Gastroesophageal sphincter (tissue), 4 donors: ENCODE data around the gene RUSC1. TPM values are rescaled to one million over a fixed set of nuclear protein-coding genes. Genes with fewer than 3 reads are reported as not detected.
A peak's percentile ranks its signal among the peaks of the same experiment; 100 is the strongest.

ENCODE experiments used
- ATAC-seq: fragments of 150-250 bp; one replicate; pipeline ENCODE4 v1.9.1; 2016; ENCODE audit warnings: mild to moderate bottlenecking, moderate library complexity
- H3K27ac ChIP-seq, 4 donors: fragments of 200-600 bp; sonication (generic) in 3 of 4; 1 replicate in 3 of 4; 2 replicates in 1 of 4; pipeline ENCODE4 v1.5.1; 2016 to 2019
- H3K27me3 ChIP-seq: fragments of 200-600 bp; sonication (generic); one replicate; pipeline ENCODE4 v1.5.1; 2019
- H3K36me3 ChIP-seq, 2 donors: fragments of 200-600 bp; sonication (generic); one replicate each; pipeline ENCODE4 v1.5.1; 2019; ENCODE audit warnings: control low read depth in 1 of 2
- H3K4me1 ChIP-seq, 3 donors: fragments of 200-600 bp; sonication (generic); 1 replicate in 2 of 3; 2 replicates in 1 of 3; pipeline ENCODE4 v1.5.1; 2016 to 2019; ENCODE audit warnings: control low read depth in 2 of 3
- H3K4me3 ChIP-seq, 2 donors: fragments of 200-600 bp; sonication (generic); one replicate each; pipeline ENCODE4 v1.5.1; 2019; ENCODE audit warnings: mild to moderate bottlenecking in 1 of 2, moderate library complexity in 1 of 2
- H3K9me3 ChIP-seq, 3 donors: fragments of 200-600 bp; sonication (generic); one replicate each; pipeline ENCODE4 v1.5.1; 2017 to 2019; ENCODE audit warnings: control low read depth in 2 of 3
- EP300 ChIP-seq: sonication (generic); formaldehyde crosslinking; IDR thresholded peaks from one replicate; pipeline ENCODE4 v1.6.1; 2017; ENCODE audit warnings: antibody characterized with exemption, mild to moderate bottlenecking
- POLR2A ChIP-seq, 2 donors: fragments of 450-650 bp; IDR thresholded peaks; one replicate each; pipeline ENCODE4 v1.6.1; 2017; ENCODE audit warnings: antibody characterized with exemption in 2 of 2, mild to moderate bottlenecking in 2 of 2, moderate library complexity in 1 of 2
- POLR2AphosphoS5 ChIP-seq: sonication (generic); formaldehyde crosslinking; IDR thresholded peaks from one replicate; pipeline ENCODE4 v1.6.1; 2017; ENCODE audit warnings: antibody characterized with exemption
- WGBS, 2 donors: methylation state at CpG; one replicate each; pipeline ENCODE4 v1.1.5; 2018; ENCODE audit warnings: low coverage in 1 of 2; 5-methylcytosine and 5-hydroxymethylcytosine counted together
- small RNA-seq, 4 donors: library from RNA; depleted of rRNA; stranded (forward); fragments of <200 nt; gene quantifications; one replicate each; pipeline ENCODE3, GENCODE V24; 2016
- total RNA-seq, 4 donors: library from RNA; depleted of rRNA; stranded (reverse); fragments of >200 nt; gene quantifications; one replicate each; pipeline ENCODE4 v1.1.0, GENCODE V29; 2016
- TF ChIP-seq, protein P1 (sequence below), 4 experiments: fragments of 200-600 bp in 2 of 4; fragments of 450-650 bp in 2 of 4; sonication (generic) in 1 of 4; IDR thresholded peaks; one replicate each; pipeline ENCODE4 v1.5.1; 2017 to 2019; ENCODE audit warnings: antibody characterized with exemption in 4 of 4, mild to moderate bottlenecking in 2 of 4, moderate library complexity in 2 of 4

Gene RUSC1
- total RNA-seq, 4 donors from 2014 or later, result 10.8 to 34.2 (median 24.4) TPM

DNA sequence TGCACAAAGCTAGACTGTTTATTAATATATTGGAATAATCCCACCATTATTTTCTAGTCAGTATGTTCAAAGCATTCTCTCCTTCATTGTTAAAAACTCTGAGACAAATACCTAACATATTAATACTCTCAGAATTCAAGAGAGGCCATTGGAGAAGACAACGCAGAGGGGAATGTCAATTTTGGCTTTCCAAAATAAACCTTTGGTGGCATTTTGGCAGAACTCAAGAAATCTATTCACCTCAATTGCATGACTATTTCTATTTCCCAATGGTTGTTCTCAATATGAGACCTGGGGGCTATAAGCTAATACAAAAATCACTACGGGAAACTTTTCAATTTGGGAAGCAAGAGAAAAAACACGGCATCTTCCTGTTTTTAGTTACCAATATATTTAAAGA is 58.5 kb downstream of the RUSC1 start:
- ATAC-seq, result no peak
- Histone ChIP-seq H3K36me3 (peaks cover 2 to 65% of the 10 kb centered on the region in 2 donors), H3K4me1 (peaks cover 0 to 31% (median 0%) of the 10 kb centered on the region in 3 donors), H3K27ac (peak overlapping the region; percentile 33 to 48 (median 40)), H3K27me3 (no peaks in the 10 kb centered on the region), H3K4me3 (no peak overlapping the region), H3K9me3 (no peaks in the 10 kb centered on the region)
- TF ChIP-seq, protein P1, sequence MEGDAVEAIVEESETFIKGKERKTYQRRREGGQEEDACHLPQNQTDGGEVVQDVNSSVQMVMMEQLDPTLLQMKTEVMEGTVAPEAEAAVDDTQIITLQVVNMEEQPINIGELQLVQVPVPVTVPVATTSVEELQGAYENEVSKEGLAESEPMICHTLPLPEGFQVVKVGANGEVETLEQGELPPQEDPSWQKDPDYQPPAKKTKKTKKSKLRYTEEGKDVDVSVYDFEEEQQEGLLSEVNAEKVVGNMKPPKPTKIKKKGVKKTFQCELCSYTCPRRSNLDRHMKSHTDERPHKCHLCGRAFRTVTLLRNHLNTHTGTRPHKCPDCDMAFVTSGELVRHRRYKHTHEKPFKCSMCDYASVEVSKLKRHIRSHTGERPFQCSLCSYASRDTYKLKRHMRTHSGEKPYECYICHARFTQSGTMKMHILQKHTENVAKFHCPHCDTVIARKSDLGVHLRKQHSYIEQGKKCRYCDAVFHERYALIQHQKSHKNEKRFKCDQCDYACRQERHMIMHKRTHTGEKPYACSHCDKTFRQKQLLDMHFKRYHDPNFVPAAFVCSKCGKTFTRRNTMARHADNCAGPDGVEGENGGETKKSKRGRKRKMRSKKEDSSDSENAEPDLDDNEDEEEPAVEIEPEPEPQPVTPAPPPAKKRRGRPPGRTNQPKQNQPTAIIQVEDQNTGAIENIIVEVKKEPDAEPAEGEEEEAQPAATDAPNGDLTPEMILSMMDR (IDR thresholded peaks at IDR 0.05), result no peak
- TF ChIP-seq POLR2A (IDR thresholded peaks at IDR 0.05) (no peak), EP300 (no peak), POLR2AphosphoS5 (no peak)
- 10 to 35% methylated on average over 3 of the region's 3 CpGs for WGBS, 2 donors

DNA sequence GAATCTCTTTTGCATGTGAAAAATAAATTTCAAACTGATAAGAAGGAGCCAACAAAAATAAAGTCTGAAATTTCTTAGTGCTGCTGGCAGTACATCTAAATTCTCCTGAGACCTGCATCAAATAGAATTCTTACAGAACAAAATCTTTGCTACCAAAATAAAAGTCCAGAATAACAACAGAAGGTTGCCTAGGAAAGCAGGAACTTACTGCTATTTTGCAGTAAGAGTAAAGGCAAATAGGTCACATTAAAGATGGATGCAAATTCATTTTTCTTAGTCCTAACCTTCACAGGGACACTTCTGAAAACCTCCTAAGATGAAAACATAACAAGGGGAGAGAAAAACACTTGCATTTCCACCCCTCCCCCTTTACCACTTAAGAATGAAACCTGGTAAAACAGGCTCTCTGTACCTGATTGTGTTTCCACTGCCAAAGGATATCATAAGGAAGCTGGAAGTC is 59.0 kb downstream of the RUSC1 start:
- peak; percentile 86 for ATAC-seq
- no peaks in the 10 kb centered on the region for H3K9me3 ChIP-seq
- TF ChIP-seq, protein P1 (IDR thresholded peaks at IDR 0.05), result no peak
- TF ChIP-seq EP300, result no peak
- no peak for TF ChIP-seq POLR2AphosphoS5
- TF ChIP-seq POLR2A (IDR thresholded peaks at IDR 0.05), result no peak
- H3K27me3 ChIP-seq, result no peaks in the 10 kb centered on the region
- peak overlapping the region; percentile 33 to 70 (median 42) for H3K27ac ChIP-seq
- no peak overlapping the region for H3K4me3 ChIP-seq
- H3K36me3 ChIP-seq, result peaks cover 2 to 60% of the 10 kb centered on the region in 2 donors
- peaks cover 0 to 31% (median 0%) of the 10 kb centered on the region in 3 donors for H3K4me1 ChIP-seq

Small RNA genes within 50 kb of the gene (small RNA-seq; reads per million reads assigned to genes)
- gene RNU6-106P, result 0 reads per million in 4 donors

Other genes with a start within 250 kb of the RUSC1 start
- under 1 TPM in 2 of 4 donors, not detected in 2; 0.27 to 0.77 TPM for gene EFNA3, start 242.1 kb upstream of the RUSC1 start, total RNA-seq
- 10 to 100 TPM; 13.1 to 25.8 (median 16.1) TPM for gene EFNA1, start 193.0 kb upstream of the RUSC1 start, total RNA-seq
- gene SLC50A1, start 185.0 kb upstream of the RUSC1 start, total RNA-seq, result 10 to 100 TPM; 12.5 to 16.8 (median 13.9) TPM
- 100 to 1,000 TPM in 2 of 4 donors, 10 to 100 TPM in 2; 57.9 to 128 (median 87.7) TPM for gene DPM3, start 180.4 kb upstream of the RUSC1 start, total RNA-seq
- gene KRTCAP2, start 147.6 kb upstream of the RUSC1 start, total RNA-seq, result 100 to 1,000 TPM in 1 of 4 donors, 10 to 100 TPM in 3; 80.8 to 144 (median 92.3) TPM
- gene TRIM46, start 147.0 kb upstream of the RUSC1 start, total RNA-seq, result 1 to 10 TPM in 1 of 4 donors, under 1 TPM in 2, not detected in 1; 0.35 to 1.9 (median 0.40) TPM
- 10 to 100 TPM; 17.9 to 25.6 (median 20.1) TPM for gene THBS3, start 113.0 kb upstream of the RUSC1 start, total RNA-seq
- 10 to 100 TPM; 28.3 to 36.0 (median 32.6) TPM for gene MTX1, start 112.2 kb upstream of the RUSC1 start, total RNA-seq
- gene ENTREP3, start 65.4 kb upstream of the RUSC1 start, total RNA-seq, result 10 to 100 TPM; 11.4 to 35.3 (median 22.1) TPM
- 10 to 100 TPM; 28.1 to 44.4 (median 36.8) TPM for gene SCAMP3, start 58.5 kb upstream of the RUSC1 start, total RNA-seq
- 10 to 100 TPM; 14.4 to 51.4 (median 32.9) TPM for gene CLK2, start 47.4 kb upstream of the RUSC1 start, total RNA-seq
- 1 to 10 TPM in 3 of 4 donors, under 1 TPM in 1; 0.47 to 2.2 (median 1.6) TPM for gene HCN3, start 43.4 kb upstream of the RUSC1 start, total RNA-seq
- gene PKLR, start 19.5 kb upstream of the RUSC1 start, total RNA-seq, result not detected
- gene FDPS, start 12.0 kb upstream of the RUSC1 start, total RNA-seq, result 100 to 1,000 TPM in 1 of 4 donors, 10 to 100 TPM in 3; 71.2 to 125 (median 81.0) TPM
- 10 to 100 TPM; 55.6 to 81.3 (median 75.0) TPM for gene ASH1L, start 241.9 kb downstream of the RUSC1 start, total RNA-seq